Stimulated activated CD4-positive, alpha-beta T cell treated with anti-CD3 and anti-CD28 coated beads, Interleukin-15, amount 100 ng/mL, for 24 hours (primary cell): ENCODE data around the gene MAP3K14.

Source experiments
- DNase-seq: peaks from one replicate; pipeline ENCODE4 v3.0.0-alpha.2; 2020

The MAP3K14 gene

GRCh38 chr17:45232514-45233422, 84.1 kb downstream of the MAP3K14 start:
- no peak for DNase-seq

- DNase-seq: peak; percentile 49
Observed at GRCh38 chr17:45231481-45232116, 85.2 kb downstream of the MAP3K14 start.

- peak; percentile 31 for DNase-seq
Observed at GRCh38 chr17:45230787-45231480, 85.9 kb downstream of the MAP3K14 start.

- no peak for DNase-seq
Observed at GRCh38 chr17:45230410-45230786, 86.4 kb downstream of the MAP3K14 start.

GRCh38 chr17:45229681-45230409, 87.0 kb downstream of the MAP3K14 start:
- DNase-seq: peak; percentile 66

- DNase-seq: peak; percentile 93
Observed at GRCh38 chr17:45228763-45229539, 87.9 kb downstream of the MAP3K14 start.

- DNase-seq: peak; percentile 60
Observed at GRCh38 chr17:45227926-45228762, 88.7 kb downstream of the MAP3K14 start.

GRCh38 chr17:45227101-45227925, 89.5 kb downstream of the MAP3K14 start:
- DNase-seq: peak; percentile 42

- no peak for DNase-seq
Observed at GRCh38 chr17:45226576-45226975, 90.2 kb downstream of the MAP3K14 start.

GRCh38 chr17:45225964-45226530, 90.8 kb downstream of the MAP3K14 start:
- peak; percentile 99 for DNase-seq

GRCh38 chr17:45225051-45225700, 91.6 kb downstream of the MAP3K14 start:
- DNase-seq: peak; percentile 73

- DNase-seq: peak; percentile 62
Observed at GRCh38 chr17:45224671-45225050, 92.2 kb downstream of the MAP3K14 start.

- peak; percentile 78 for DNase-seq
Observed at GRCh38 chr17:45223539-45224528, 93.0 kb downstream of the MAP3K14 start.

- no peak for DNase-seq
Observed at GRCh38 chr17:45222996-45223538, 93.8 kb downstream of the MAP3K14 start.

- peak; percentile 83 for DNase-seq
Observed at GRCh38 chr17:45222289-45222995, 94.4 kb downstream of the MAP3K14 start.

GRCh38 chr17:45222014-45222288, 94.9 kb downstream of the MAP3K14 start:
- peak; percentile 44 for DNase-seq
